ENCODE data around the gene OR2B6. TPM values are rescaled to one million over a fixed set of nuclear protein-coding genes. Genes with fewer than 3 reads are reported as not detected.
"Not testable (repeated sequence)": the region's sequence is repeated elsewhere in the genome, so short reads cannot be mapped to it uniquely, and the experiment has no call there.

The OR2B6 gene
- total and polyA plus RNA-seq, 10 donors, result 0.18 to 1.5 TPM; not detected in 8

GRCh38 chr6:27924179-27924578 is 32.9 kb upstream of the OR2B6 start:
- intact Hi-C loops (cut with DNase I; ENCODE audit: low total_unique reads), result no loop called here
- TF ChIP-seq POLR2A (IDR thresholded peaks at IDR 0.05), result no peak
- no peak for TF ChIP-seq POLR2AphosphoS5 (IDR thresholded peaks at IDR 0.05)
- no peak for TF ChIP-seq CTCF (IDR thresholded peaks at IDR 0.05 in 8 of 11, conservative IDR thresholded peaks at IDR 0.05 in 3 of 11)
- H3K4me1 ChIP-seq, result no peaks in the 10 kb centered on the region
- H3K4me3 ChIP-seq, result no peak overlapping the region
- no peaks in the 10 kb centered on the region for H3K36me3 ChIP-seq
- DNase-seq, result no peak
- no peak overlapping the region for H3K27ac ChIP-seq
- WGBS, 5 donors, result 81 to 94% (median 87%) methylated on average over 6 of the region's 6 CpGs
- H3K27me3 ChIP-seq (replicated peaks in 1 of 7), result peaks cover 0 to 19% (median 0%) of the 10 kb centered on the region in 7 donors
- peaks cover 0 to 9% (median 2%) of the 10 kb centered on the region in 8 donors for H3K9me3 ChIP-seq

- H3K36me3 ChIP-seq; intact Hi-C loops (cut with DNase I; ENCODE audit: low total_unique reads); H3K4me3 ChIP-seq; DNase-seq; H3K4me1 ChIP-seq; H3K27ac ChIP-seq: not testable (repeated sequence)
- WGBS, 5 donors, result 85 to 96% (median 92%) methylated on average over 2 of the region's 2 CpGs
- H3K9me3 ChIP-seq, result peaks cover 0 to 12% (median 2%) of the 10 kb centered on the region in 8 donors
- H3K27me3 ChIP-seq (replicated peaks in 1 of 7), result peaks cover 0 to 18% (median 0%) of the 10 kb centered on the region in 7 donors
Observed at GRCh38 chr6:27928041-27928440, 29.0 kb upstream of the OR2B6 start.

GRCh38 chr6:27929930-27930329 is 27.1 kb upstream of the OR2B6 start:
- H3K4me3 ChIP-seq; DNase-seq; H3K27ac ChIP-seq; H3K36me3 ChIP-seq; intact Hi-C loops (cut with DNase I; ENCODE audit: low total_unique reads); H3K4me1 ChIP-seq: not testable (repeated sequence)
- Histone ChIP-seq H3K27me3 (replicated peaks in 1 of 7) (peaks cover 0 to 18% (median 0%) of the 10 kb centered on the region in 7 donors), H3K9me3 (peaks cover 0 to 12% (median 2%) of the 10 kb centered on the region in 8 donors)
- WGBS, 5 donors, result 78 to 89% (median 84%) methylated on average over 5 of the region's 5 CpGs

- 79 to 88% (median 80%) methylated on average over 2 of the region's 2 CpGs for WGBS, 5 donors
- Histone ChIP-seq H3K36me3 (no peaks in the 10 kb centered on the region), H3K27ac (no peak overlapping the region), H3K27me3 (replicated peaks in 1 of 7) (peaks cover 0 to 15% (median 0%) of the 10 kb centered on the region in 7 donors), H3K4me3 (no peak overlapping the region), H3K9me3 (peaks cover 0 to 12% (median 2%) of the 10 kb centered on the region in 8 donors), H3K4me1 (no peaks in the 10 kb centered on the region)
- no peak for TF ChIP-seq POLR2AphosphoS5 (IDR thresholded peaks at IDR 0.05)
- TF ChIP-seq CTCF (IDR thresholded peaks at IDR 0.05 in 8 of 11, conservative IDR thresholded peaks at IDR 0.05 in 3 of 11), result no peak
- no peak for TF ChIP-seq POLR2A (IDR thresholded peaks at IDR 0.05)
- intact Hi-C loops (cut with DNase I; ENCODE audit: low total_unique reads), result no loop called here
- DNase-seq, result no peak
Observed at GRCh38 chr6:27931209-27931608, 25.8 kb upstream of the OR2B6 start.

GRCh38 chr6:27940766-27941165 is 16.3 kb upstream of the OR2B6 start:
- 72 to 89% (median 84%) methylated on average over 1 of the region's 1 CpG for WGBS, 5 donors
- peaks cover 0 to 3% (median 0%) of the 10 kb centered on the region in 8 donors for H3K9me3 ChIP-seq
- intact Hi-C loops (cut with DNase I; ENCODE audit: low total_unique reads), result no loop called here
- H3K4me3 ChIP-seq, result no peak overlapping the region
- H3K4me1 ChIP-seq, result no peaks in the 10 kb centered on the region
- H3K36me3 ChIP-seq, result no peaks in the 10 kb centered on the region
- no peak for DNase-seq
- H3K27me3 ChIP-seq (replicated peaks in 1 of 7), result peaks cover 0 to 21% (median 5%) of the 10 kb centered on the region in 7 donors
- TF ChIP-seq POLR2AphosphoS5 (IDR thresholded peaks at IDR 0.05) (no peak), POLR2A (IDR thresholded peaks at IDR 0.05) (no peak), CTCF (IDR thresholded peaks at IDR 0.05 in 8 of 11, conservative IDR thresholded peaks at IDR 0.05 in 3 of 11) (no peak)
- H3K27ac ChIP-seq, result no peak overlapping the region

GRCh38 chr6:27943072-27943471 is 14.0 kb upstream of the OR2B6 start:
- H3K36me3 ChIP-seq; H3K27me3 ChIP-seq (replicated peaks in 1 of 7); DNase-seq; H3K27ac ChIP-seq; H3K4me1 ChIP-seq; H3K4me3 ChIP-seq; H3K9me3 ChIP-seq; intact Hi-C loops (cut with DNase I; ENCODE audit: low total_unique reads): not testable (repeated sequence)
- 37 to 83% (median 48%) methylated on average over 6 of the region's 6 CpGs for WGBS, 5 donors

All from spleen (tissue), 11 donors.